HL-60/S4 (cell line): ENCODE data around the gene EEF1A2.

Experiments used
- in situ Hi-C: fragments of 300-500 bp; cut with MboI; formaldehyde crosslinking; loops from 2 replicates; pipeline ENCODE4 v1.14.3; 2022; ENCODE audit warnings: low sequenced_read_pairs

Gene EEF1A2

DNA sequence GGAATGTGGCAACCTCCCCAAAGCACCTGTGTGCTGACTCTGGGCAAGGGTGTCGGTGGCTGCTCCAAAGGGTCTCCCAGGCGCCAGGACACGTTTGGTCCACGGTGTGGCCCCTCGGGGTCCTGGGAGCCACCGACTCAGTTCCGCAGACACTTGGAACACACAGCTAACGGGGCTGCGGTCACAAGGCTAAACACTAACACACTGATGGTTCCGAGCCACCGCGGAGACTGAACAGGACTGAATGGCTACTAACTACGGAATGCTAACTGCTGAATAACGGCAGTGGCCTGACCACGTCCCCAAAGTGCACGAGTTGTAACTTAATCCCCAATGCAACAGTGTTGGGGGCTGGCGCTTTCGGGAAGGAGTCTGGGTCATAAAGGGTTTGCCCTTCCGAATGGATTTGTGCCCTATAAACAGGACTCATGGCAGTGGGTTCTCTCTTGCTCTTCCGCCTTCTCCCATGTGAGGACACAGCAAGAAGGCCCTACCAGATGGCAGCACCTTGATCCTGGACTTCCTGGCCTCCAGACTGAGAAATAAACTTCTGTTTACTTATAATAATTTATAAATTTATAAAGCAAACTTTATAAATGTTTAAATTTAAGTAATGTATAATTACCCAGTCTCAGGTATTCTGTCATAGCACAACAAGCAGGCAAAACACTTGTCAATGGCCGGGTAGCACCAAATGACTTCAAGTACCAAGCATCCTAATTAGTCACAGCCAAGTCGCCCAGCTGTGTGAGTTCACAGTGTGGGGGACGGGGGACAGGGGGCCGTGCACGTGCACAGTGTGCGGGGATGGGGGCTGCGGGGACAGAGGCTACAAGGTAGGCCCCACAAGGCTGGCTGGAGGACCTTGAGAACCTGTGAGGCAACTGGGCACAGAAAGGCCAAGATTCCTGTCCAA lies 2.3 kb upstream of the EEF1A2 start:
- in situ Hi-C loops, result no loop called here

DNA sequence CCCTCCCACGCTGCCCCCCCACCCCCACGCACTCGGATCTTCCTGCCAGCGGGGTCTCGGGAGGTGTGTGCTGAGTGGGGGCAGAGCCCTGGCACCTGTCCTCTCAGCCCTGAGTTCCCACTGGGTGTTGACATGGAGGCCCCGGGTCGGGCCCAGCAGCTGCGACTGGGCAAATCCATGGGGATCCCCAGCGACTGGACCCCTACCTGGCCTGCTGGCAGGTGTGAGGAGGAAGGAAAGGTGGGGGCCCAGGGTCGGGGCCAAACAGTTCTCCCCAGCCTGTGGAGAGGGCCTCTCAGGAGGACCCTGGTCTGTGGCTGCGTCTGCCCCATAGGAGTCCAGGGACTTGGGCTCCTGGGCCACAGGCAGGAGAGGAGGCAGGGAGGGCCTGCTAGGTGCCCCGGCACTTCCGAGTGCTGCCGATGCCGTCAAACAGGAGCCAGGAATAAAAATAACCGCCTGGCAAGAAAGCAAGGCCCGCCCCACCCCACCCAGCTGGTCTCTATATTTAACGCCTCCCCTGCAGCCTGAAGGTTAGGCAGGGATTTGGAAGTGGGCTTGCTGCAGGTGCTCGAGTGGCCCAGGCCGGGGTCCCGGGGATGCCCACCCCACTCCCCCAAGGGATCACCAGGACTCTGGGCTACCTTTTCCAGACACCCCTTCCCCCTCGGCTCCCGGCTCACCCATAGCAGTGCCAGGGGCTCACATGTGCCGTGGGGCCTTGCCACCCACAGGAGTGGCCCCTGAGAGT lies 1.4 kb upstream of the EEF1A2 start:
- in situ Hi-C loops, result no loop called here

DNA sequence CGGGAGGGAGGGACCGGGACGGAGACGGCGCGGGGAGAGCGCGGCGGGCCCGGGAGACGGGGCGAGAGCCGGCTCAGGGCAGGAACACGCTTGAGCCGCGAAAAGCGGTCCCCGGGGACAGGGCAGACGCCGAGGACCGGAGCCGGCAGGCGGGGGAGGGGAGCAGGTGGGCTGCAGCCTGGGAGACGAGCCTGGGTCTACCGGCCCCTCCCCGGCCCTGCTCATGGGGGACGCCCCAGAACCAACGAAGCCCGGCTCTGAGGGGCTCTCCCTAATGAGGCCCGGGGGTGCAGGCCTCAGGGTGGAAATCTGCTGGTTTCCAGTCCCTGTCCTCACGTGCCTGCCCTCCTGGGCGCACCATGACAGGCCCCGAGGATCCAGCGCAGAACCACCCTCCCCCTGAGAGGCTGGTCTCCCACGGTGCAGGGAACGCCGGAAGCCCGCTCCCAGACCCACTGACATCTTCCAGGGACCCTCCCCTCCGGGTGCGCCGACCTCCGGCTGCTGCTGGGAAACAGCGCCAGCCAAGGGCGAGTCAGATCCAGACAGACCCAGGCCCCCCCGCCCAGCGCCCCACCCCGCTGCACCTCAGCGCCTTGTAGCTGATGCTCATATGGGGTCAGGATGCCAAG lies 571 bp upstream of the EEF1A2 start:
- in situ Hi-C loops, result no loop called here

DNA sequence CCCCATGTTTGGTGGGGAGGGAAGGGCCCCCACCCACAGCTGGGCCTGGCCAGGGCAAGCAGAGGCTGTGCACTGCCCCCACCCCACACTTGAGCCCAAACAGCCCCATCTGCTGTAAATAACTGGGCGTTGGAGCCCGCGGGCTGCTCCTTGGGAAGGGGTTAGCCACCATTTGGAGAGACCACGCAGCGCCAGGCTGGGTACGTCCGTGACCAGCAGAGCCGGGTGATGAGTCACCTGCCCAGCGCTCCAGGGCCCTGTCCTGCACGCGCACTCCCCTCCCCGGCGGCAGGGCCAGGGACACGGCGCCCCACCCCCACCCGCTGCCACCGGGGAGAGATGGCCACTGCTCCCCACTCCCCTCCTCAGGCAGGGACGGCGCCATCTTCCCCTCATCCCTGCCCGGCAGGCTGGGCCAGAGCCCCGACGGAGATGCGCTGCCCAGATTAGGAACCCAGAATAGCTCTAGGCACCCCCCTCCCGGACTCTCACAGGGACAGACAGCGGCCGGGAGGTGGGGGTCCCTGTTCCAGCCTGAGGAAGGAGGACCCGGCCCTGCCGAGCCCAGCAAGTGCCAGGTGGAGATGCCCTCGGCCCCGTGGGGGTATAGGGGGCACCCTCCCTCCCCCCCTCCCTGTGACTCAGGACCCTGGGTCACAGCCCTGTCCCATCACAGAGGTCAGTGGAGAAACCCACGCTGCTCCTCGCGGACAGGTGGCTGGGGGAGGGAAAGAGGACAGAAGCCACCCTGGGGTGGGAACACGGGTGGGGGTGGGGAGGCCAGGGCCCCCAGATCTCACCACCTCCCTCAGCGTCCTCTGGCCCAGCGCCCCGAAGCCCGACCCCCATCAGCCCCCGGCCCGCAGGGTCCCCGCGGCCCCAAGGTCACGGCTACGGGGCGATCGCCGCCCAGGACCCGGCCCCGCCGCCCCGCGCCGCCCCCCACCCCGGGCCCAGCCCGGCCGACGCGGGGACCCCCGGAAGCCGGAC lies 642 bp downstream of the EEF1A2 start:
- in situ Hi-C loops, result no loop called here

DNA sequence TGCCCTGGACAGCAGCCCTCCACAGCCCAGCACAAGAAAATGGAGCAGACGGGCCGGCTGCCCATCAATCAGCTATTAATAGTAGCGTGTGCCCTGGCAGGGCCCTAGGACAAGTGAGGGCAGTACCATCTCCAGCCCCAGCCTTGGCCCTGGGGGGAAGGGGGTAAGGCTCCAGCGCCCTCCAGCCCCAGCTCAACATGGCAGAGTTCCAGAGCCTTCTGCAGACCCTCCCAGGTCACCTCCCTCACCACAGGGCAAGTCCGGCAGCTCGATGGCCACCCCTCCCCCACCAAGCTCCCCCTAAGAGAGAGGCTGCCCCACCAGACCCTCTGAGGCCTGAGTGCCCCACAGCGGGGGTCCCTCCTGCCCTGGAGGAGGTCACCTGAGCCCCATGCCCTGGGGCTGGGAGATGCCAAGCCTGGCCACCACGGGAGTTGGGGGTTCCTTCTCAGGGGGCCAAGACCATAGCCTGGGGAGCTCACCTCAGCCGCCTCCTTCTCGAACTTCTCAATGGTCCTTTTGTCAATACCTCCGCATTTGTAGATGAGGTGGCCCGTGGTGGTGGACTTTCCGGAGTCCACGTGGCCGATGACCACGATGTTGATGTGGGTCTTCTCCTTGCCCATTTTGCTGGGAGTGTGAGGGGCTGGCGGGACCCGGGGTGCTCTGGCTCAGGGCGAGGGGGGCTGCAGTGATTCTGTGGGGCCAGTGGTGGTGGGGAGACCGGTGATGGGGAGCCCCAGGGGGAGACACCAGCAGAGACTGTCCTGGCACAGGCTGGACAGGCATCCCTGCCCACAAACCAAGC lies 1.5 kb downstream of the EEF1A2 start:
- in situ Hi-C loops, result no loop called here

DNA sequence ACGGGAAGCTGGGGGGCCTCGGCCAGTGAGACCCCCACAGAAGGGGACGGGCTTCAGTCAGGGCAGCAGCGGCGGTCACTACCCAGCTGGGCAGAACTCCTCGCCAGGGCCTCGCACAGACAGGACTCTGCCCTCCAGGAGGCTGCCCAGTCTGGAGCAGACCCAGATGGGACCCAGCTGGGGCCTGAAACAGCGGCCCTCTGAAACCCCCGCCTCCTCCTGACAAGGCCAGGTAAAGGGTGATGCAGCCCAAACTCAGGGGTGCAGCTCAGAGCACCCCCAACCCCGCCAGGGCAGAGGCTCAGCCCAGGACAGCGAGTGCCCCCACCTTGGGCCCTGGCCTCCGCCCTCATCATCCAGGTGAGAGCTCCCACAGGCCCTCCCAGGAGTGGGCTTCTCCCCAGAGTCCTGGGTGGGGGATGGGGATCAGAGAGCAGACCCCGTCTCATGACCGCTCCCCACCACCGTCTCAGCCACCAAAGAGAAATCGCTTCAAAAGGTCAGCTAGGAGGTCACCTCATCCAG lies 2.2 kb downstream of the EEF1A2 start:
- in situ Hi-C loops, result no loop called here

DNA sequence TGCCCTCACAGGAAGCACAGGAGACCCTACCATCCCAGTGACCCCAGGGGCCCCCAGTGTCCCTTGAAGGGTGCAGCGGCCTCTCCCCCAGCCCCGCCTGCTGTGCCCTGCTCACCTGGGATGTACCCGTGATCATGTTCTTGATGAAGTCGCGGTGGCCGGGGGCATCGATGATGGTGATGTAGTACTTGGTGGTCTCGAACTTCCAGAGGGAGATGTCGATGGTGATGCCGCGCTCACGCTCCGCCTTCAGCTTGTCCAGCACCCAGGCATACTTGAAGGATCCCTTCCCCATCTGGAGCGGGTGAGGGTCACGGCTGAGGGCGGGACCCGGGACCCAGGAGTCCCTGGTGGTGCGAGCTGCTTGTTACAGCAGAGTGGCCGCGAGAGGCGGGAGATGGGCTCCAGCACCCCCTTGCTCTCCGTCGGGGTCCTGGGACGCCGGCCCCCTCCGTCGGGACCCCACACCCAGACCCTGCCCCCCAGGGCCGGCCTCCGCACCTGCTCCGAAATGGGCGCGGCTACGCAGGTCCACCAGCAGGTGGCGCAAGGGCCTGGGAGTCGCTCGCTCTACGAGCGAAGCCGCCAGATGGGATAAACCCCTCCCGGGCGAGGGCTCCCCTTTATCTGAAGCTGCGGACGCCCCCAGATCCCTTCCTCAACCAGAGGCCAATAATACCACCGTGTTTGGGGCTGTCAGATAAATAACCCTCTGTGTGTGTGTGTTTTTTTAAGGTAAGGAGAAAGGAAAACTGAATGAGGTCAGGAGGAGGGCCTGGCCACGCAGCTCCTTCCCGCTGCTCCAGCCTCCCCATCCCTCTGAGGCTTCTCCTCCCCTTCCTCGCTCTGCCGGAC lies 2.9 kb downstream of the EEF1A2 start:
- in situ Hi-C loops, result no loop called here

DNA sequence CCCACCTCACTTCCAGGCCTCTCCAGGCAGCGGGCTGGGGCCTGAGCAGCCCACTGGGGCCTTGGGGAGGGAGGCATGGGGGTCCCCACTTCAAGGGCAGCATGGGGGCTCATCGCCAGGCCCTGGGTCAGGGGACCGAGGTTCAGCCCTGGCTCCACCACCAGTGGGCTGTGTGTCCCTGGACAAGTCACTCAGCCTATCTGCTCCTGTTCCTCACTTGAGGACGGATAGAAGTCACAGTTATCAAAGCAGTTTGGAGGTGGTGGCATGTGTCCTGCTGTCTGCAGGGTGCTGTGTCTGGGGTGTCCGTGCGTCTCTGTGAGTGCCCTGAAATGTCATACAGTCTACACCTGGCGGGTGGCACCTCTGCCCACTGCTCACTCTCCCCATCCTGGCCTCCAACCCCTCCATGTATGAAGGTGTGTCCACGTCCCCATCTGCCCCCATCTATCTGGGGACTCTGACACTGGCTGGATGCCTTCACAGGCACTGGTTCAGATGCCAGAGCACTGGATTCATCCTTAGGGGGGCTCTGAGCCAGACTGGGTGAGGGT lies 3.6 kb downstream of the EEF1A2 start:
- in situ Hi-C loops, result no loop called here

DNA sequence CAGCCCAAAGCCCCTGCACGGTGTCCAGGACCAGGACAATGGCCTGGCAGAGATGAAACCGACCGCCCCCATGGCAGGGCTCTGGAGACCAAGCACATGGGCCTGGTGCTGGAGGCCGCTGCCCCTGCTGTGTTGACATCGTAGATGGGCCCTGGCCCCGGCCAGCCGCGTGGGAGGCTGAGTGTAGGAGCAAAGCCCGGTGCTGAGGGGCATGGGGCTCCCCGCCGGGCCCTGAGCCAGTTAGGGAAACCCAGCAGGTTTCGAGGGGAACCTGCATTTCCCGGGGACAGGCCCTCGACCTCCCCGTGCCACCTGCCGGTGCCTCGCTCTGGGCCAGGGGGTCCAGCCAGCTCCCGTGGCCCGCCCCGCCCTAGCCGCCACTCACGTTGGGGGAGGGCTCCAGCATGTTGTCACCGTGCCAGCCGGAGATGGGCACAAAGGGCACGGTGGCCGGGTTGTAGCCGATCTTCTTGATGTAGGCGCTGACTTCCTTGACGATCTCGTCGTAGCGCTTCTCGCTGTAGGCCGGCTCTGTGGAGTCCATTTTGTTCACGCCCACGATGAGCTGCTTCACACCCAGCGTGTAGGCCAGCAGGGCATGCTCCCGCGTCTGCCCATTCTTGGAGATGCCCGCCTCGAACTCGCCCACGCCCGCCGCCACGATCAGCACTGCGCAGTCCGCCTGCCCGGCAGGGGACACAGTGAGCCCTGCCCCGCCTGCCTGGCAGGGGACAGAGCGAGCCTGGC lies 4.3 kb downstream of the EEF1A2 start:
- in situ Hi-C loops, result no loop called here

DNA sequence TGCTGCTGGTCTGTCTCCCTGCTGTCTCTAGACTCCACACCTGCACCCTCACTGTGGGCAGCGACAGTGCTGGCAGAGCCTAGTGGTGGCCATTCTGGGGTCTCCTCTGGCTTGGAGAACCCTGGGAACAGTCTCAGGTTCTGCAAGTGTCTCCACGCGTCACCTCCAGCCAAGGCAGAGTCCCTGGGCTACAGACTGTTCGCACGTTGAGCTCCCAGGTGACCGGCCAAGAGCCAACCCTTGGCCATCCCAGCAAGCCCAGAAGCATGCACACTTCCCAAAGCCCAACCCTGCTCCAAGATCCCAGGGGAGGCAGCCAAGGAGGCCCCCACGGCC lies 4.8 kb downstream of the EEF1A2 start:
- in situ Hi-C loops, result no loop called here

DNA sequence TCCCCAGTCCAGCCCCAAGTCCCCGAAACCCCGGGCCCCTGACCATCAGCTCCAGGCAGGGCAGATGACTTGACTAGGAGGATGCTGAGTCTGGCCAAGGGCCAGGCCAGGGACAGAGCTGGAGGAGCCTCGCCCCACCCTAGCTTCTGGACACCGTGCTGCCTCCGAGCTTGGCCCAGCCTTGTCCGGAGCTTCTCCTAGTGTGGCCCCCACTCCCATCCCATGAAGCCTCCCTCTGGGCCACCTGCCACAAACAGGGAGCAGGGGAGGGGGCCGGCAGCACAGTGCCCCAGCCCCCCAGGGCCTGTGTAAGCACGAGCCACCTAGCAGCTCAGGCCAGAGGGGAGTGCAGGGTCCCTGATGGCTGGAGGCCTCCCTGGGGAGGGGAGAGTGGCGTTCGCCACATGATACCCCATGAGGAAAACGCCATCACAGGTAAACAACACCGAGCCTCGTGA lies 5.3 kb downstream of the EEF1A2 start:
- in situ Hi-C loops, result no loop called here

DNA sequence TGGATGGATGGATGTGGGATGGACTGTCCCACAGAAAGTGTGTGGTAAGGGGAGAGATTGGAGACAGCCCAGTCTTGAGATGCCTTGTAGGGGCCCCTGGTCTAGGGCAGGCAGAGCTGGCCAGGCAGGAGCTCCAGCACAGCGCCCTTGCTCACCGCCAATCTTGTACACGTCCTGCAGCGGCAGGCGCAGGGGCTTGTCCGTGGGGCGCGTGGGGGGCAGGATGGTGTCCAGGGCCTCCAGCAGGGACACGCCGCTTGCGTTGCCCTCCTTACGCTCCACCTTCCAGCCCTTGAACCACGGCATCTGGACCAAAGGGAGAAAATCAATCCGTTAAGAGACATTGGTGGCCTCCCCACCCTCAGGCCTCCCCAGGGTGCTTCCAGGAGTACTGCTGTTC lies 5.9 kb downstream of the EEF1A2 start:
- in situ Hi-C loops, result no loop called here

DNA sequence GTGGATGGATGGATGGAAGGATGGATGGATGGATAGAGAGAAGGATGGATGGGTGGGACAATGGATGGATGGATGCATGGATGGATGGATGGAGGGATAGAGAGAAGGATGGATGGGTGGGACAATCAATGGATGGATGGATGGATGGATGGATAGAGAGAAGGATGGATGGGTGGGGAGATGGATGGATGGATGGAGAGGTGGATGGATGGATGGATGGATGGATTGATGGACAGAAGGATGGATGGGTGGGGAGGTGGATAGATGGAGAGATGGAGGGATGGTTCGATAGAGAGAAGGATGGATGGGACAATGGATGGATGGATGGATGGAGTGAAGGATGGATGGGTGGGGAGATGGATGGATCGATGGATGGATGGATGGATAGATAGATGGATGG lies 6.4 kb downstream of the EEF1A2 start:
- in situ Hi-C loops, result no loop called here

DNA sequence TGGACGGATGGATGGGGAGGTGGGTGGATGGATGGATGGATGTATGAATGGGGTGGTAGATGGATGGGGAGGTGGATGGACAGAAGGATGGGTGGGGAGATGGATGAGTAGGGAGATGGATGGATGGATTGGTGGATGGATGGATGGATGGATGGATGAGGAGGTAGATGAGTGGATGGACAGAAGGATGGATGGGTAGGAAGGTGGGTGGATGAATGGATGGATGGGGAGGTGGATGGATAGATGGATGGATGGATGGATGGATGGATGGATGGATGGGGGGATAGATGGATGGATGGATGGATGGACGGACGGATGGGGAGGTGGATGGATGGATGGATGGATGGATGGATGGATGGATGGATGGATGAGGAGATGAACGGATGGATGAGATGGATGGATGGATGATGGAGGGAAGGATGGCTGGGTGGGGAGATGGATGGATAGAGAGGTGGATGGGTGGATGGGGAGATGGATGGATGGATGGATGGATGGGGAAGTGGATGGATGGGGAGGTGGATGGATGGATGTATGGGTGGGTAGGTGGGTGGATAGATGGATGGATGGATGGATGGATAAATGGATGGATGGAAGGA lies 7.2 kb downstream of the EEF1A2 start:
- in situ Hi-C loops, result no loop called here

DNA sequence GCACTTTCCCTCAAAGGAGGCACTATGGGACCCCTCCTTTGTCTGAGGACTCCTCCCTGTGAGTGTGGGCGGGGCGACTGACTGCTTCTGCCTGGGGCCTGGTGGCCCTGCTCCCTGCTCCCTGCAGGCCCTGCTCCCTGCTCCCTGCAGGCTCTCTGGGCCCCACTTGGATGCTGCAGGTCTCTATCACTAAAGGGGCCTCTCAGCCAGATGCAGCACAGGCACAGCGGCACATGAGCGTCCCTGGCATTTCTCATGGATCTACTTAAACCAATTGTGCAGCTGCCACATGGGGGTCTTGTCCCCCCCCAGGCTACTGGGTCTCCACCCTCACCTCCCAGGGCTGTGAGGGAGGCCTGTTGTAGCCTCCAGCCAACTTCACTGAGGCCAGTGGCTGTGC lies 7.8 kb downstream of the EEF1A2 start:
- in situ Hi-C loops, result no loop called here

DNA sequence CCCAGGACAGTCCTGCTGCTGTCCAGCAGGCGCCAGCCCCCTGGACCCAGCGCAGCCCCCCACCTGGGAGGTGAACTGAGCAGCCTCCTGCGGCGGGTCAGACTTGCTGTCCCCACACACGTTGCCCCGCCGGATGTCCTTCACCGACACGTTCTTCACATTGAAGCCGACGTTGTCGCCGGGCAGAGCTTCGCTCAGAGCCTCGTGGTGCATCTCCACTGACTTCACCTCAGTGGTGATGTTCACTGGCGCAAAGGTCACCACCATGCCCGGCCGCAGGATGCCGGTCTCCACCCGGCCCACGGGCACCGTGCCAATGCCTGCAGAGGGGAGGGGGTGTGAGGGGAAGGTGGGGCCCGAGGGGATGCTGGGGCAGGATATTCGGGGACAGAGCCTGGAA lies 8.5 kb downstream of the EEF1A2 start:
- in situ Hi-C loops, result no loop called here
